Non-pigmented ciliary epithelial cell (primary cell): ENCODE measurements around the gene TFPI.

Experiments
- DNase-seq: peaks from one replicate; pipeline ENCODE4 v3.0.0-alpha.2; 2010; ENCODE audit warnings: low read depth

TFPI gene

DNA sequence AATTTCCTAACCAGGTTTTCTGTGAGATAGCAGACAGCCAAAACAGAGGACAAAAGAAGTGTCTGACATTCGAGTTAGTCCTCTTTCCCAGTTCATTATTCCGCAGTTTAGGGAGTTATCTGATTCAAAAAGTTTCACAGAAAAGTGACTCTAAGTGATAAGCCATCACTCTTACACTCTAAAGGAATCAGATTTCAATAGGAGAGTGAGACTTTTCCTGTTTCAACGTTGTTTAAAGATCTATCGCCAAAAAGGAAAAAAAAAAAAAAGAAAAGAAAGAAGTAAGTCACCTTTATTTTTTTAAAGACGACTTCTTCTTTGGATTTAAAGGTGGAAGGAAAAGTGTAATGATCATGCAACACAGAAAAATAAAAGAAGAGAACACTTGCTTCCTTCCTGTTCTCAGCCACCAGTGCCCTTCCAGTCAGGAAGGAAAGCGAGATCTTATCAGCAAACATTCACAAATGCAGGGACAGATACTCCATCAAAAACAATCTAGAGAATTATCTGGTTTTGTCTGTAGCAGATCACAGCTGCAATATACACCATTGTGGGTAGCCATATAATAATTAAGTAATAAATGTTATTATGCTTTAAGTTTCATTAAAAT, 49.8 kb downstream of the TFPI start:
- no peak for DNase-seq

DNA sequence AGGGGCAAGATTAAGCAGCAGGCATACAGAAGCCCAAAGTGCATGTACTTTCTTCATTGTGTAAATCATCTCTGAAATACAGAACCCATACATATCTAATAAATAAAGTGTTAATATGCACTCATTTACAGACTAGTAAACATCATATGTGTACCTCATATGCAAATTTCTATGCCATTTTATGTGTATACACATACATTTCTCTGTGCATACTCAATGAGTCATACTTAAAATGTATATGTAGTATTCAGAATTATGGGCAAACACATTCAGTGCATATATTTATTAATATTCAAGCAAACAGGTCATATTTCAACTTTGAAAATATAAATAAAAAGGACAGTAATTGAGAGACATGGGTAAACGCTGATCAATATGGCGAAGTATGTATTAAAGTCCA, 50.5 kb downstream of the TFPI start:
- no peak for DNase-seq

- DNase-seq: no peak
Measured at GRCh38 chr2:187502467-187502866, 51.8 kb downstream of the TFPI start.

DNA sequence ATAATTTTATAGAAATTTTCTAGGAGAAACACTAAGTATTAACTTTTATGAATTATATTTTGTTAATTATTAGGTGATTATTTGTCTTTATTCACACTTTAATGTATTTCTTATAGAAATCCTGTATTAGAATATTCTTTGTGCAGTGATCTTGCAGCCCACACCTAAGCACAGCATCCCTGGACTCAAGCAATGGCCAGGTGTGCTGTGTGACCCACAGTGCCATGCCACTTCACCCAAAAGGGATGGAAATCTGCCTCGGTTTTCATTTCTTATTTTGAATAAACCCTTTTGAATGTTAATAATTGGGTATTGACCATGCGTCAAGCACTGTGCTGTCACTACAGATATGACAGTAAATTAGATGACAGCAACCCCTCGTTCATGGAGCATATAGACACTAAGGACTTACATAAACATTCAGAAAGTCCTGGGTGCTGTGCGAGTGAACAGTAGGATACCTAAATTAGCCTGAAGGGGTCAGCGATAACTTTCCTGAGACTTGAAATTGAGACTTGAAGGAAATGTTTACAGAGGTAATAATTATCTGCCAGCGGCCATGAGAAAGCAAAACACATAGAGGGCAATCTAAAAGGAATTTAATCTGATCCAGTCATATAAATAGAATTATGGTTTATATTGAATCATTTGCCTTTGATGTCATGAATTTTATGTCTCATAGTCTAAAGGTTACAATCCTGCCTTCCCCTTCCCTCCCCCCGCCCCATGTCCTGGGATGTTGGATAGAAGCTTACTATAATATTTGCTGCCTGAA, 53.5 kb downstream of the TFPI start:
- no peak for DNase-seq

DNA sequence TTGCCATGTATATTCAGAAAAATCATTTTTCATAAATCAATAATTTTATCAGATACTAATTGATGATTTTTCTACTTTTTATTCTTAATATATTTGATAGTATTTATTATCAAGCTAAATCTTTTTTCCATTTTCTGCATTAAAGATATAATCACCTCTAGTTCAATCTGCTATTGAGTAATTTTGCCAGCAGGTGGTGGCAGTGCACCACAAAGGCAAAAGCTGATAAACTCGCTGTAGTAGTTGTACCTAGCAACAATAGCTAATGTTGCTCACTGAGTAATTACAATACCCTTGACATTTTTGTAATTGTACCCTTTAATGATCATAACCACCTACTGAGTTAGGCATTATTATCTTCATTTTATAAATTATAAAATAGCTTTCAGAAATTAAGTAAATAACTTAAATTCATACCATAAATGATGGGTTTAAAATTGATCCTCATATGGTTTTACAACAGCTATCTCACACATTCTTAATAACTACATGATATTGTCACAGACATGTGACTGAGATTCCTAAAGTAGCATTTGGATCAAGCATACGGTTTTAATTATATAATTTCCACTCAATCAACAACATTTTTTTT, 54.2 kb downstream of the TFPI start:
- no peak for DNase-seq

DNA sequence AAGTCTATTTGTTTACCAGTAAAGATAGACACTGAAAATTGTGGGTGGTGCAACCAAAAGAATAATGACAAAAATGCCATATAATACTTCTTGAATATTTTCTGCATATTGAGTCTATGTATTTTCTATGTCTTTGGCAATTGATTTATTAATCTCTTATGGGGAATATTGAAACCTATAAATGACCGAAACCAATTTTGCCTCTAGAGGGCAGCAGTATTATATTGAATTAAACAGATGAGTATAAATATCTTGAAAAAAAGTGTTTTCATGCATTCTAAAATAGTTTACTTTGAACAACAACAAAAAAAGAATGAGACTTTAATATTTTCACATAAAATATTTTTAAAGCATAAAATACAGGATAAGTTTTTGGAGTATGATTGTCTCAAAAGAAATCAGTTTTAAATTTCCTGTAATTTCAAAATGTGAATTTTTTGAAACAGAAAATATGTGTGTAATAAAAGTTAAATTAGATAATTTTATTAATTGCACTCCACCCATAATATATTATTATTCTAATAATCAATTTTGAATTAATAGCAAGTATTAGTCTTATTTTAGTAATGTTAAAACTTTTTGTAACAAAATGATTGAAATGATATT, 56.3 kb downstream of the TFPI start:
- DNase-seq: no peak

- no peak for DNase-seq
Measured at GRCh38 chr2:187497140-187497539, 57.1 kb downstream of the TFPI start.

GRCh38 chr2:187495324-187495723, 58.9 kb downstream of the TFPI start:
- DNase-seq: no peak

DNA sequence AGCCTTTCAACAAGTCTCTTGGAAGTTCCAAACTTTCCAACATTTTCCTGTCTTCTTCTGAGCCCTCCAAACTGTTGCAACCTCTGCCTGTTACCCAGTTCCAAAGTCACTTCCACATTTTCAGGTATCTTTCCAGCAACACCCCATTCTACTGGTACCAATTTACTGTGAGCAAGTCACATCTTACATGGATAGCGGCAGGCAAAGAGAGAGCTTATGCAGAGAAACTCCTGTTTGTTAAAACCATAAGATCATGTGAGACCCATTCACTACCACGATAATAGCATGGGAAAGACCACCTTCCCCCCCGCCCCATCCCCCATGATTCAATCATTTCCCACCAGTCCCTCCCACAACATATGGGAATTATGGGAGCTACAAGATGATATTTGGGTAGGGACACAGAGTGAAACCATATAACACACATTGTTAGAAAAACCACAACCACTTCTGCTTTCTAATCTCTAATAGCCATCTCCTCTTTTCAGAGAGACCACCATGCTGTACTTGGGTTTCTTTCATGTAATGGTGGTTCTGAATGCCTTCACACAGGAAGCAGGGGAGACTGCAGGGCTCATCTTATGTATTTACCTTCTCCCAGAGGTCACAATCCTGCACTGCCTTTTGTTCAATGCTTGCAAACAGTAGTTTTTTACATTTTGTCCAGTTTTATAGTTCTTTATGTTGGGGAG, 60.2 kb downstream of the TFPI start:
- no peak for DNase-seq

GRCh38 chr2:187493180-187493579, 61.1 kb downstream of the TFPI start:
- no peak for DNase-seq

DNA sequence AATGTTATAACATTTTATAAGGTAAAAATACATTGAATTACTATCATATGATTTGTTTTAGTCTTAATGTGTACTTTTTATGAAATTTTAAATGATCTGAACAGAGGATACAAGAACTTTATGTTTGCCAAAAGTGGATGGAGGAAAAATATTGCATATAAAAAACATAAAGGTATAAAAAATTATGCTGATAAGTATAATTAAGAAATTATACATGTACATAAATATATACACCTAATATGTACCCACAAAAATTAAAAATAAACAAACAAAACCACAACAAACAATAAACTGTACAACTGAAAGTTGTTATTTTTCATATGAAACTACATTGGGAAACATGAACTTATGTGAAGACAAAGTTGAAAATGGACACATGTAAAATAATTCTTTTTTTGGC, 68.0 kb downstream of the TFPI start:
- DNase-seq: no peak

GRCh38 chr2:187485523-187485922, 68.7 kb downstream of the TFPI start:
- DNase-seq: no peak

DNA sequence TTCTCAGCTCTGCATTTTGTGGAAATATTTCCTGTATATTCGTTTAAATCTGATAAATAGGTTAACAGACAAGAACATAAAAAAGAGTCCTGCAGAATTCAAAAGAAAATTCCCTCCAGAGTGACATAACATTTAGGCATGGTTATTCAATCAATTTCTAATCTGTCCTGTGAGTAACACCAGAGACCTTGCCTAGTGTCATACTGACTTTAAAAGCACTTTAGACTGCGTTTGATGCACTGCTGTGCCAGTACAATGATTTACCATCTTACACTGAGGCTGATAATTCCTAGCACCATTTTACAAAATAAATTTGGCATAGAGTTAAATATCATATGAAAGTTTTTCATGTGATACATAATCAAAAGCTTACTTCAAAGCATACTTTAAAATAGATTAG, 70.7 kb downstream of the TFPI start:
- DNase-seq: no peak

DNA sequence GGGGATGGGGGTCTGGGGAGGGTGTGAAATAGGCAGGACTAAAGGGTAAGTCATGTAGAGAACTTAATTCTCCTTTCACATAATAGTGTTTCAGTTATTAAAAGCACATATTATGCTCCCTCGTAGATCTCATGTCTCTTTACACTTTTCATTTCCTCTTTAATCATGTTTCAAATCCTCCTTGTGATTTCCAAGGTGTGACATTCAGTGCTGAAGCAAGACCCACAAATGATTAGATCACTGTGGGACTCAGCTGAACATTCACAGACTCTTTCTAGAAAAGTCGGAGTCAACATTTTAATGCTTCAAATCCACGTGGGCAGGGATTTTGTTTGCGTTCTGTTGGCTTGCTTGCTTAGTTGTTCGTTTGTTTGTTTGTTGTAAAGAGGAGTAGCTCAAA, 71.4 kb downstream of the TFPI start:
- no peak for DNase-seq

GRCh38 chr2:187481543-187481942, 72.7 kb downstream of the TFPI start:
- DNase-seq: no peak

- DNase-seq: no peak
Measured at GRCh38 chr2:187478719-187479118, 75.5 kb downstream of the TFPI start.

GRCh38 chr2:187477051-187477450, 77.2 kb downstream of the TFPI start:
- no peak for DNase-seq

GRCh38 chr2:187475499-187476248, 78.6 kb downstream of the TFPI start:
- no peak for DNase-seq

DNA sequence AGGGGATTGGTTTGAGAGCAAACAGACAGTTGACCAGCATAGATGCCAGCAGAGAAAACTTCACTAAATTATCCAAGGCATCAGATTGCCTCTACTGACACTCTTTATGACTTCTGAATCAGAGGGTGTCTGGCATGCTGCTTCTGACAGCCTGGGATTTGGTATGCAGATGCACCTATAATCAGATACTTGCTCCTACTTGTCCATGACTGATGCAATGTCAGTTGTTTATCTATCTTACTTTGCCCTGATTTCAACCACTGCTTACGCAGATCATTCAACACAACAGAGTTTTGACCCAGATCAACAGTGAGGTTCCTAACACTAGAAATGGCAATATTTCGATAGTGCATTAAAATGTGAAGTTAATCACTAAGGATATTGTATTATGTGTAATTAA, 83.5 kb downstream of the TFPI start:
- DNase-seq: no peak

GRCh38 chr2:187469538-187469937, 84.7 kb downstream of the TFPI start:
- no peak for DNase-seq

GRCh38 chr2:187468262-187468661, 86.0 kb downstream of the TFPI start:
- DNase-seq: no peak
